Activated naive CD8-positive, alpha-beta T cell treated with anti-CD3 and anti-CD28 coated beads, Interleukin-2, amount 50 U/mL, for 24 hours (primary cell): ENCODE measurements around the gene PLAAT1.

ENCODE experiments used
- ATAC-seq: fragments of 150-1000 bp; cut with Tn5 transposase; one replicate; pipeline ENCODE4 v1.10.0; 2021
- DNase-seq: peaks from one replicate; pipeline ENCODE4 v3.0.0; 2021
- H3K27ac Mint-ChIP-seq: one replicate; pipeline ENCODE4 v1.8.0; 2021; ENCODE audit warnings: mild to moderate bottlenecking, mixed read lengths
- H3K27me3 Mint-ChIP-seq: one replicate; pipeline ENCODE4 v1.8.0; 2021; ENCODE audit warnings: mixed read lengths
- H3K36me3 Mint-ChIP-seq: one replicate; pipeline ENCODE4 v1.8.0; 2021; ENCODE audit warnings: low read depth, mixed read lengths
- H3K4me1 Mint-ChIP-seq: one replicate; pipeline ENCODE4 v1.8.0; 2021; ENCODE audit warnings: mixed read lengths
- H3K4me3 Mint-ChIP-seq: one replicate; pipeline ENCODE4 v1.8.0; 2021; ENCODE audit warnings: mild to moderate bottlenecking, moderate library complexity, mixed read lengths
- H3K9me3 Mint-ChIP-seq: one replicate; pipeline ENCODE4 v1.8.0; 2021; ENCODE audit warnings: mixed read lengths

PLAAT1 gene

DNA sequence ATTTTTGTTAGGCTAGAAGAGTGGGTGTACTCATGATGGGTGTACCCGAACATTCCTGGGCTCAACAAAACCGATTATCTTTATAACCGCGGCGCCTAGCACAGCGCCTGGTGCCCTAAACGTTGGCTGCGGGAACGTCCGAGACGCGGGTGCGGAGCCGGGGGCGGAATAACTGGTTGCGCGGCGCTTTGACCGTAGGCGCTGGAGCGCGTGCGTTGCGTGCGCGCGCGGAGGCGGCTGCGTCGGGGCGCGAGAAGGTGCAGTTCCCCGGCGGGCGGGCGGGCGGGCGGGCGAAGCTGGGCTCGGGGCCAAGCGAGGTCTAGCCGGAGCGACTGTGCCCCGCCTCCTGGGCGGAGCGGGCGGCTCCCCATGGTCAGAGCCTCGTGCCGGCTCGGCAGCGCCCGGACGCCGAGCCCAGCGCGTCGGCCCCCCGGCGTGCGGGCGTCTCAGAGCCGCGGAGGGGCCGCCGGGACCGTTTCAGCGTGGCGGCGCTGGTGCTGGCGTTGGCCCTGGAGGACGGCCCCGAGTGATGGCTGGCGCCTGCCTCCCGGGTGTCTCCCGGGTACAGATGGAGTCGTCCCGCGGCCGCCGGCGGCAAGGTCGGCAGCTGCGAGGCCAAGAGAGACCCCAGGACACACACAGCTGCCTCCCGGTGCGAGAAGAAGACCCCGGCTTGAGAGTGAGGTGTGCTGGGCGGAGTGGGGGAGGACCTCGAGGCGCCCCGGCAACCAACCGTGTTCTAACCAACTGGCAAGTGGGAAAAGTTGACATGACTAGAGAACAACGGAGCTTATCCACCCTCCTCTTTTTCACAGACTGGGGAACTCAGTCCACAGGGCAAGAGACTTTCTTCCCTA is at the start of gene PLAAT1:
Gene PLAAT1, plus strand, starts transcription at position 373 of the 857 bp plus-strand sequence. CDS start 14,429 bp downstream, outside the sequence.
- ATAC-seq: peak; percentile 76
- Mint-ChIP-seq H3K27me3 (peaks cover 50% of the 10 kb centered on the region), H3K4me3 (peak within 1 kb of the TSS; percentile 28), H3K9me3 (peaks cover 5% of the 10 kb centered on the region), H3K4me1 (no peaks in the 10 kb centered on the region), H3K27ac (no peak within 1 kb of the TSS), H3K36me3 (no peaks in the 10 kb centered on the region)
- peak; percentile 23 for DNase-seq

GRCh38 chr3:193194371-193194770 is 46.7 kb upstream of the PLAAT1 start:
- DNase-seq (no peak), ATAC-seq (no peak)
- no peak overlapping the region for H3K27ac Mint-ChIP-seq
- no peaks in the 10 kb centered on the region for H3K36me3 Mint-ChIP-seq
- no peaks in the 10 kb centered on the region for H3K4me1 Mint-ChIP-seq
- peaks cover 7% of the 10 kb centered on the region for H3K27me3 Mint-ChIP-seq
- H3K4me3 Mint-ChIP-seq: no peak overlapping the region
- no peaks in the 10 kb centered on the region for H3K9me3 Mint-ChIP-seq

- Mint-ChIP-seq H3K4me3 (no peak overlapping the region), H3K36me3 (no peaks in the 10 kb centered on the region), H3K27me3 (peaks cover 2% of the 10 kb centered on the region), H3K9me3 (no peaks in the 10 kb centered on the region), H3K27ac (no peak overlapping the region), H3K4me1 (no peaks in the 10 kb centered on the region)
- ATAC-seq (no peak), DNase-seq (no peak)
These were observed 44.3 kb upstream of the PLAAT1 start for GRCh38 chr3:193196746-193197145.

GRCh38 chr3:193207290-193208273 is 33.4 kb upstream of the PLAAT1 start:
- ATAC-seq: no peak

GRCh38 chr3:193210618-193211017 is 30.4 kb upstream of the PLAAT1 start:
- Mint-ChIP-seq H3K27ac (no peak overlapping the region), H3K4me3 (no peak overlapping the region), H3K36me3 (no peaks in the 10 kb centered on the region), H3K27me3 (peaks cover 3% of the 10 kb centered on the region), H3K9me3 (no peaks in the 10 kb centered on the region), H3K4me1 (no peaks in the 10 kb centered on the region)
- ATAC-seq (no peak), DNase-seq (no peak)

More at GRCh38 chr3:193207290-193208273, 33.4 kb upstream of the PLAAT1 start:
- Mint-ChIP-seq H3K36me3 (no peaks in the 10 kb centered on the region), H3K27ac (no peak overlapping the region), H3K4me3 (no peak overlapping the region), H3K4me1 (no peaks in the 10 kb centered on the region), H3K27me3 (no peaks in the 10 kb centered on the region), H3K9me3 (no peaks in the 10 kb centered on the region)
- DNase-seq: no peak

DNA sequence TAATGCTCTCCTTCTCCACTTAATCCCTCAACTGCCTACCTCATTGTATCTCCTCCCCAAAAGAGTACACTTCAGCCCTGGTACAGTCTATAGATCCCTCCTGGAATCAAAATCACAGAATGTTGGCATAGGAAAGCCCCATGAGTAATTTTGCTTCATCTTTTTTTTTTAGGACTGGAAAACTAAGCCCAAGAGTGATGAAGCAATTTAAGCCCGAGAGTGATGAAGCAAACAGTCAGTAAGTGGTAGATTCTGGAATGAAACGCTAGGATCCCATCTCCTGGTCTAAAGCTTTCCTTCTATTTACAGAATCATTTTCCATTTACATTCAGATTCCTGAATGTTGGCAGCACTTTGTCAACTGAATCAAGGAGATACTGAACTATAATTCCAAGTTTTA is 29.8 kb upstream of the PLAAT1 start:
- Mint-ChIP-seq H3K9me3 (no peaks in the 10 kb centered on the region), H3K36me3 (no peaks in the 10 kb centered on the region), H3K4me3 (no peak overlapping the region), H3K4me1 (no peaks in the 10 kb centered on the region), H3K27me3 (peaks cover 3% of the 10 kb centered on the region), H3K27ac (no peak overlapping the region)
- ATAC-seq (no peak), DNase-seq (no peak)

DNA sequence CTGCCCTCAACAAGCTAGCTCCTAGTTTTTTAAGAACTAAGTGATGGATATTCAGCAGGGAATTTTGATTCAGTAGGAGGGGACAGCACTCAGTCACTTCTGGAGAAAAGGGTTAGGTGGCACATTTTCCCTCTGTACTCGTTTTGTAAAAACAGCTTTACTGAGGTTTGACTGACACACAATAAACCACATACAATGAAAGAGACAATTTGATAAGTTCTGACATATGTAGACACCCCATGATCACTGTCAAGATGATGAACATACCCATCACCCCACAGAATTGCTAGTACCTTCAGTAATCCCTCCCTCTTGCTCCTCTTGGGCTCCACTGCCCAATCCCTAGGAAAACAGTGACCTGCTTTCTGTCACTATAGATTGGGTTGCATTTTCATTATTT is 29.0 kb upstream of the PLAAT1 start:
- Mint-ChIP-seq H3K36me3 (no peaks in the 10 kb centered on the region), H3K27me3 (peaks cover 3% of the 10 kb centered on the region), H3K4me3 (no peak overlapping the region), H3K9me3 (no peaks in the 10 kb centered on the region), H3K27ac (no peak overlapping the region), H3K4me1 (no peaks in the 10 kb centered on the region)
- ATAC-seq (no peak), DNase-seq (no peak)

- peaks cover 3% of the 10 kb centered on the region for H3K27me3 Mint-ChIP-seq
- no peak for DNase-seq
- no peak overlapping the region for H3K27ac Mint-ChIP-seq
- H3K36me3 Mint-ChIP-seq: no peaks in the 10 kb centered on the region
- H3K4me3 Mint-ChIP-seq: no peak overlapping the region
- no peaks in the 10 kb centered on the region for H3K9me3 Mint-ChIP-seq
- no peak for ATAC-seq
- H3K4me1 Mint-ChIP-seq: no peaks in the 10 kb centered on the region
These were observed 28.2 kb upstream of the PLAAT1 start for GRCh38 chr3:193212844-193213243.

DNA sequence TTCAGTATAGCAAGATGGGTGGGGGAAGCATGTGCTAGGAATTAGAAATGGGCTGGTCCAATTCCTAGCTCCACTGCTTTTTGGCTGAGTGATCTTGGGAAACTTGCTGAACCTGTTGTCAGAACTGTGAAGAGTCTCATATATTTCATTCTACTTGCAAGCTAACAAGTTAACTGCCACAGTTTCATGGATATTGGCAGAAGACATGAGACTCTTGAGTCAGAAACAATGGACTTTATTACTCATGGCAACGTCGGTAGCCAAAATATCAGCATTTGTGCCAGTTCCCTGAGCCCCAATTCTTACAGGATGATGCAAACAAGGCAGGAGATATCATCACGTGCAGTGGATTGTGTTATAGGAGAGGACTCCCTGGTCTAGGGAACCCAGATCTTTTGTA is 26.6 kb upstream of the PLAAT1 start:
- DNase-seq (no peak), ATAC-seq (no peak)
- Mint-ChIP-seq H3K4me1 (no peaks in the 10 kb centered on the region), H3K36me3 (no peaks in the 10 kb centered on the region), H3K4me3 (no peak overlapping the region), H3K27ac (no peak overlapping the region), H3K27me3 (peaks cover 3% of the 10 kb centered on the region), H3K9me3 (no peaks in the 10 kb centered on the region)

DNA sequence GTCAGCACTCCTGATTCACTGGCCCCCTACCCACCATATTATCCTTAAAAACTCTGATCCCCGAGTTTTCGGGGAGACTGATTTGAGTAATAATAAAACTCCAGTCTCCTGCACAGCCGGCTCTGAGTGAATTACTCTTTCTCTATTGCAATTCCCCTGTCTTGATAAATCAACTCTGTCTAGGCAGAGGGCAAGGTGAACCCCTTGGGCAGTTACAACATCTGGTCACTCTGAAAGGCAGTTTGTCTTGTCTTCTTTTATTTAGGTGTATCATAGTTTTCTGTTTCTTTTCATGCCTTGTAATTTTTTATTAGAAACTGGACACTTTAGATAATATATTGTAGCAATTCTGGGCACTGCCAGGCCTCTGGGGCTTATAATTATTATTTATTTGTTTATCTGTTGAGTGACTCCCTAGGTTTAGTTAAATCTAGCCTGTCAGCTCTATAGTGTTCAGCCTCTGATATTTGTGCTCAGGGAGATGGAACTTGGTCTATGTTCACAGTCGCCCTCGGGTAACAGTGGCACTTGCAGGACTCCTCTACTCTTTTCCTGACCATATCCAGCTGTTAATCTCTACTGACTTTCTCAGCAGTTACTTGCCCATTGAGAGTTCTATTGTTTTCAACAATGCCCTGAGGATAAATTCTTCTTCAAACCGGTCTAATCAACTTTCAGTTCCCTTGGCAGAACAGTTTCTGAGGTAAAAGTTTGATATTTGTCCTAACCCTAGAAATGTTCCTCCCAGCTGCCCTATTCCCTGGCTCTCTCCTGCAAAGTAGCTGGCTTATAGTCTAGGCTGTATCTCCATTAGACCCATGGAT is 15.5 kb upstream of the PLAAT1 start:
- DNase-seq: no peak
- Mint-ChIP-seq H3K36me3 (no peaks in the 10 kb centered on the region), H3K27me3 (no peaks in the 10 kb centered on the region), H3K27ac (no peak overlapping the region), H3K4me3 (no peak overlapping the region), H3K4me1 (no peaks in the 10 kb centered on the region), H3K9me3 (no peaks in the 10 kb centered on the region)
- no peak for ATAC-seq

- DNase-seq: no peak
- Mint-ChIP-seq H3K36me3 (no peaks in the 10 kb centered on the region), H3K4me3 (no peak overlapping the region), H3K4me1 (no peaks in the 10 kb centered on the region), H3K9me3 (no peaks in the 10 kb centered on the region), H3K27me3 (no peaks in the 10 kb centered on the region), H3K27ac (no peak overlapping the region)
- no peak for ATAC-seq
These were observed 12.8 kb upstream of the PLAAT1 start for GRCh38 chr3:193228206-193228605.

DNA sequence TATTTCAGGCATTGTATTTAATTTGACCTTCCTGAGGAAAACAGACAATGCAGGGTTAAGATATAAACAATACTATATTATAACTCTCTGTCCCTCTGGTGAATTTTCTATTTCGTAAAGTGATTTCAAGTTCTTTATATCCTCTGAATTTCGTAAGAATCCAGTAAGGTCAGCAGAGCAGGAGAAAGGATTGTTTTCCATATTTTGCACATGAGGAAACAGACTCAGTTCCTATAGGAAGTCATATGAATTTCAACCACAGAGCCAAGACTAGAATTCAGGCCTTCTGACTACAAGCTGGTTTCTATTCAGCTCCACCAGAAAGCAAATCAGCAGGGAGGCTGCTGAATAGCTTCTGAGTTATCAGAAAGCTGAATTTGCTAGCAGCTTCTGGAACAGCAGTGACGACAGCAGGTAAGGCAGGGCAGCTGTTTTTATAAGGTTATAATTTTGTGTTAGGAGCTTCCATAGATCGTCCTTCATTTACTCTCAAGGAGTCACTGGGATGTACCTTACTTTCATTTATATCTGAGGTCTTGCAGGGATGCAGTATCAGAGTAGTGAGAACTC is 11.1 kb upstream of the PLAAT1 start:
- no peaks in the 10 kb centered on the region for H3K9me3 Mint-ChIP-seq
- H3K27me3 Mint-ChIP-seq: no peaks in the 10 kb centered on the region
- H3K36me3 Mint-ChIP-seq: no peaks in the 10 kb centered on the region
- H3K27ac Mint-ChIP-seq: no peak overlapping the region
- DNase-seq (no peak), ATAC-seq (no peak)
- H3K4me1 Mint-ChIP-seq: no peaks in the 10 kb centered on the region
- no peak overlapping the region for H3K4me3 Mint-ChIP-seq

- H3K36me3 Mint-ChIP-seq: no peaks in the 10 kb centered on the region
- H3K4me1 Mint-ChIP-seq: no peaks in the 10 kb centered on the region
- H3K27me3 Mint-ChIP-seq: peaks cover 2% of the 10 kb centered on the region
- no peaks in the 10 kb centered on the region for H3K9me3 Mint-ChIP-seq
- no peak overlapping the region for H3K4me3 Mint-ChIP-seq
- no peak for DNase-seq
- no peak overlapping the region for H3K27ac Mint-ChIP-seq
- no peak for ATAC-seq
These were observed 10.4 kb upstream of the PLAAT1 start for GRCh38 chr3:193230610-193231009.

- H3K9me3 Mint-ChIP-seq: no peaks in the 10 kb centered on the region
- no peak for DNase-seq
- H3K4me3 Mint-ChIP-seq: no peak overlapping the region
- peaks cover 2% of the 10 kb centered on the region for H3K27me3 Mint-ChIP-seq
- no peak for ATAC-seq
- H3K36me3 Mint-ChIP-seq: no peaks in the 10 kb centered on the region
- H3K27ac Mint-ChIP-seq: no peak overlapping the region
- H3K4me1 Mint-ChIP-seq: no peaks in the 10 kb centered on the region
These were observed 9.8 kb upstream of the PLAAT1 start for GRCh38 chr3:193231201-193231600.
